Esophagus muscularis mucosa (tissue), 4 donors: ENCODE measurements around the gene RASGRF1. TPM values are rescaled to one million over a fixed set of nuclear protein-coding genes. Genes with fewer than 3 reads are reported as not detected.

Source experiments
- DNase-seq: peaks from one replicate; pipeline ENCODE4 v3.0.0-alpha.2; 2017; ENCODE audit errors: extremely low spot score
- H3K27ac ChIP-seq, 4 donors: fragments of 200-600 bp; sonication (generic); replicated peaks in 1 of 4; 1 replicate in 3 of 4; 2 replicates in 1 of 4; pipeline ENCODE4 v1.5.1; 2016 to 2019; ENCODE audit warnings: mild to moderate bottlenecking in 1 of 4
- H3K27me3 ChIP-seq, 4 donors: fragments of 200-600 bp; sonication (generic); one replicate each; pipeline versions ENCODE4 v1.5.1 to v1.6.0; 2016 to 2019
- H3K36me3 ChIP-seq, 4 donors: fragments of 200-600 bp; sonication (generic); one replicate each; pipeline ENCODE4 v1.5.1; 2016 to 2019
- H3K4me1 ChIP-seq, 4 donors: fragments of 200-600 bp; sonication (generic); one replicate each; pipeline ENCODE4 v1.5.1; 2016 to 2019
- H3K4me3 ChIP-seq, 4 donors: fragments of 200-600 bp; sonication (generic); 1 replicate in 2 of 4; 2 replicates in 2 of 4; pipeline ENCODE4 v1.5.1; 2016 to 2019; ENCODE audit warnings: mild to moderate bottlenecking in 4 of 4, moderate library complexity in 1 of 4
- H3K9me3 ChIP-seq, 4 donors: fragments of 200-600 bp; sonication (generic); 1 replicate in 3 of 4; 2 replicates in 1 of 4; pipeline ENCODE4 v1.5.1; 2016 to 2019
- CTCF ChIP-seq, 3 experiments: fragments of 200-600 bp in 2 of 3; fragments of 450-650 bp in 1 of 3; sonication (generic) in 2 of 3; IDR thresholded peaks; one replicate each; pipeline ENCODE4 v1.5.1; 2017 to 2019; ENCODE audit warnings: antibody characterized with exemption in 3 of 3, mild to moderate bottlenecking in 2 of 3, moderate library complexity in 1 of 3
- EP300 ChIP-seq: sonication (generic); formaldehyde crosslinking; IDR thresholded peaks from one replicate; pipeline ENCODE4 v1.6.1; 2017; ENCODE audit warnings: antibody characterized with exemption
- POLR2A ChIP-seq: fragments of 450-650 bp; IDR thresholded peaks from one replicate; pipeline ENCODE4 v1.6.1; 2017; ENCODE audit warnings: antibody characterized with exemption, moderate library complexity, mild to moderate bottlenecking, low read depth
- POLR2AphosphoS5 ChIP-seq, 2 donors: sonication (generic); formaldehyde crosslinking; IDR thresholded peaks; one replicate each; pipeline ENCODE4 v1.6.1; 2017; ENCODE audit warnings: antibody characterized with exemption in 2 of 2
- WGBS: methylation state at CpG from one replicate; pipeline ENCODE4 v1.1.5; 2018; 5-methylcytosine and 5-hydroxymethylcytosine counted together
- intact Hi-C: fragments of 100-400 bp; cut with DNase I; formaldehyde crosslinking; loops from one replicate; pipeline ENCODE4 v1.15.1; 2023
- total RNA-seq, 4 donors: library from RNA; depleted of rRNA; stranded (reverse); fragments of >200 nt; gene quantifications; one replicate each; pipeline versions ENCODE4 v1.1.0 to v1.2.1, GENCODE V29; 2016

The RASGRF1 gene
- total RNA-seq, 4 donors from 2014 or later = 0.17 to 0.23 TPM; not detected in 2

DNA sequence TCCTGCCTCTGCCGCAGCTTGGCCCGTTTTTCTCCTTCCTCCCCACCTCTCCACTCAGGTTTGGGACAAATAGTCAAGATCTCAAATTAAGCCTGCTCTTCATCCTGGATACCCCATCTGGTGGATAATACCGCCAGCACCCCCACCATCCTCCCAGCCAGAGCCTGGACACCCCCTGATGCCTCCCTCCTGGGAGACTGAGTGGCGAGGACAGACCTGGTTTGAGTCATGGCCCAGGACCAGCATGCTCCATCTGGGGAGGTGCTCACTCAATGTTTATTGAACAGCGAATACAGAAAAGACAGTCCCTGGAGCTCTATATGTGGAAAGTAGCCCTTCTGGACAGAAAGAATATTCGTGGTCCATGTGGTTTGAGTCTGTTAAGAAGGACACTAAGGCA lies 169.1 kb downstream of the RASGRF1 start:
- Histone ChIP-seq H3K36me3 (peaks cover 45 to 90% (median 81%) of the 10 kb centered on the region in 4 donors), H3K27ac (no peak overlapping the region), H3K4me3 (no peak overlapping the region), H3K9me3 (no peaks in the 10 kb centered on the region), H3K4me1 (peaks cover 3 to 20% (median 17%) of the 10 kb centered on the region in 4 donors), H3K27me3 (no peaks in the 10 kb centered on the region)
- intact Hi-C loops = no loop called here
- no peak for TF ChIP-seq POLR2A
- no peak for TF ChIP-seq CTCF (IDR thresholded peaks at IDR 0.05)
- no peak for TF ChIP-seq POLR2AphosphoS5 (IDR thresholded peaks at IDR 0.05)
- TF ChIP-seq EP300 = no peak
- no peak for DNase-seq
- 82% methylated on average over 6 of the region's 6 CpGs for WGBS

- 76% methylated on average over 4 of the region's 4 CpGs for WGBS
- intact Hi-C loops = no loop called here
- H3K27ac ChIP-seq = peak overlapping the region; percentile 38 to 70 (median 60)
- H3K4me1 ChIP-seq = peaks cover 23 to 55% (median 51%) of the 10 kb centered on the region in 4 donors
- TF ChIP-seq CTCF (IDR thresholded peaks at IDR 0.05) (no peak), EP300 (no peak), POLR2A (no peak), POLR2AphosphoS5 (IDR thresholded peaks at IDR 0.05) (no peak)
- H3K27me3 ChIP-seq = no peaks in the 10 kb centered on the region
- H3K4me3 ChIP-seq = no peak overlapping the region
- no peaks in the 10 kb centered on the region for H3K9me3 ChIP-seq
- peaks cover 34 to 78% (median 52%) of the 10 kb centered on the region in 4 donors for H3K36me3 ChIP-seq
- DNase-seq = no peak
Measured at GRCh38 chr15:78917888-78918287, 172.7 kb downstream of the RASGRF1 start.

DNA sequence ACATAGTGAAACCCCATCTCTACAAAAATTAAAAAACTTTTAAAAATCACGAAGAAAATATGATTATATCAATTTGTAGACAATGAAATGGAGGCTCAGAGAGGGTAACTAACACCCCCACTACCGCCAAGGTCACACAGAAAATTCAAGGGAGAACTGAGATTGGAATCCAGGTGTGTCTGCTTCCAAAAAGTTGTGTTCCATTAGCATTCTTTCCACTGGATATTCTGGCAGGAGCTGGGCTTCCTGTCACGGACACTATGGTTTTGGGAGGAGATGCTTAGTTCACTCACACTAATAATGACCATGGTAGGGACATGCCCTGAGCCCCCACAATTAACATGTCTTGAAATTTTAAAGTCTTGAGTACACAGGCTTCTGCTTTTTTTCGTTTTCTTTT lies 174.5 kb downstream of the RASGRF1 start:
- Histone ChIP-seq H3K36me3 (peaks cover 16 to 78% (median 49%) of the 10 kb centered on the region in 4 donors), H3K4me1 (peaks cover 23 to 57% (median 51%) of the 10 kb centered on the region in 4 donors), H3K27me3 (no peaks in the 10 kb centered on the region), H3K27ac (peak overlapping the region; percentile 58 to 70 (median 60)), H3K4me3 (no peak overlapping the region), H3K9me3 (no peaks in the 10 kb centered on the region)
- 70% methylated on average over 4 of the region's 4 CpGs for WGBS
- DNase-seq = no peak
- intact Hi-C loops = no loop called here
- no peak for TF ChIP-seq POLR2AphosphoS5 (IDR thresholded peaks at IDR 0.05)
- no peak for TF ChIP-seq POLR2A
- TF ChIP-seq CTCF (IDR thresholded peaks at IDR 0.05) = no peak

GRCh38 chr15:78915341-78916087 lies 175.1 kb downstream of the RASGRF1 start:
- Histone ChIP-seq H3K4me1 (peaks cover 23 to 57% (median 51%) of the 10 kb centered on the region in 4 donors), H3K27ac (peak overlapping the region; percentile 58 to 70 (median 60)), H3K9me3 (no peaks in the 10 kb centered on the region), H3K27me3 (no peaks in the 10 kb centered on the region), H3K4me3 (no peak overlapping the region), H3K36me3 (peaks cover 11 to 78% (median 48%) of the 10 kb centered on the region in 4 donors)
- DNase-seq = no peak
- 78% methylated on average over 12 of the region's 12 CpGs for WGBS
- intact Hi-C loops = no loop called here
- TF ChIP-seq CTCF (IDR thresholded peaks at IDR 0.05) (no peak), EP300 (no peak), POLR2A (no peak), POLR2AphosphoS5 (IDR thresholded peaks at IDR 0.05) (peak in 1 of 2 donors; percentile 46)
